GM23338 (cell line): ENCODE data around the gene PELI3. TPM values are rescaled to one million over a fixed set of nuclear protein-coding genes. Genes with fewer than 3 reads are reported as not detected.

Experiments used
- ATAC-seq: fragments of 200-7000 bp; cut with Tn5 transposase; 3 replicates; pipeline ENCODE4 v1.9.1; 2020
- DNase-seq: peaks from one replicate; pipeline ENCODE4 v3.0.0-alpha.2; 2015; ENCODE audit warnings: low spot score
- H2AFZ ChIP-seq: fragments of 200-600 bp; sonication (generic); 2 replicates; pipeline ENCODE4 v1.8.0; 2016; ENCODE audit warnings: antibody characterized with exemption, mild to moderate bottlenecking, moderate library complexity
- H3F3A ChIP-seq: fragments of 200-600 bp; sonication (generic); replicated peaks from 2 replicates; pipeline ENCODE4 v1.8.0; 2017; ENCODE audit warnings: antibody characterized with exemption, mixed run types, low read depth
- H3K27ac ChIP-seq: fragments of 200-600 bp; sonication (generic); 2 replicates; pipeline ENCODE4 v1.6.1; 2016; ENCODE audit warnings: low read depth
- H3K27me3 ChIP-seq: fragments of 200-600 bp; sonication (generic); 2 replicates; pipeline ENCODE4 v1.8.0; 2016; ENCODE audit warnings: mild to moderate bottlenecking, mixed run types, moderate library complexity; ENCODE audit not compliant: insufficient read depth
- H3K36me3 ChIP-seq: fragments of 200-600 bp; sonication (generic); 2 replicates; pipeline ENCODE4 v1.8.0; 2016; ENCODE audit warnings: mild to moderate bottlenecking; ENCODE audit not compliant: insufficient read depth
- H3K4me1 ChIP-seq: fragments of 200-600 bp; sonication (generic); 2 replicates; pipeline ENCODE4 v1.8.0; 2016; ENCODE audit warnings: mild to moderate bottlenecking, moderate library complexity; ENCODE audit not compliant: insufficient read depth
- H3K4me2 ChIP-seq: fragments of 200-600 bp; sonication (generic); 2 replicates; pipeline ENCODE4 v1.7.1; 2017; ENCODE audit warnings: mixed run types
- H3K4me3 ChIP-seq: fragments of 200-600 bp; sonication (generic); 2 replicates; pipeline ENCODE4 v1.6.1; 2016; ENCODE audit warnings: mixed run types
- H3K79me2 ChIP-seq: fragments of 200-600 bp; sonication (generic); replicated peaks from 2 replicates; pipeline ENCODE4 v1.8.0; 2017; ENCODE audit warnings: mild to moderate bottlenecking; ENCODE audit not compliant: insufficient read depth
- H3K9me2 ChIP-seq: fragments of 200-600 bp; sonication (generic); 2 replicates; pipeline ENCODE4 v1.8.0; 2017; ENCODE audit not compliant: insufficient read depth
- H4K20me1 ChIP-seq: fragments of 200-600 bp; sonication (generic); replicated peaks from 2 replicates; pipeline ENCODE4 v1.8.0; 2017; ENCODE audit warnings: mild to moderate bottlenecking; ENCODE audit not compliant: insufficient read depth
- H3K27ac Mint-ChIP-seq: 2 replicates; pipeline ENCODE4 v1.8.0; 2020; ENCODE audit warnings: inconsistent platforms, mild to moderate bottlenecking, moderate library complexity, mixed read lengths
- H3K27me3 Mint-ChIP-seq: 3 replicates; pipeline ENCODE4 v1.8.0; 2022; ENCODE audit warnings: low read depth, mild to moderate bottlenecking, moderate library complexity, mixed read lengths, inconsistent platforms; ENCODE audit not compliant: insufficient read depth, poor library complexity
- H3K36me3 Mint-ChIP-seq: 3 replicates; pipeline ENCODE4 v1.8.0; 2021; ENCODE audit warnings: low read depth, mild to moderate bottlenecking, inconsistent platforms, moderate library complexity, mixed read lengths
- H3K4me1 Mint-ChIP-seq: 3 replicates; pipeline ENCODE4 v1.8.0; 2020; ENCODE audit warnings: mild to moderate bottlenecking, inconsistent platforms, mixed read lengths
- H3K4me3 Mint-ChIP-seq: 3 replicates; pipeline ENCODE4 v1.8.0; 2021; ENCODE audit warnings: moderate library complexity, mild to moderate bottlenecking, inconsistent platforms, mixed read lengths
- H3K9me3 Mint-ChIP-seq: 3 replicates; pipeline ENCODE4 v1.8.0; 2020; ENCODE audit warnings: moderate library complexity, mild to moderate bottlenecking, inconsistent platforms, mixed read lengths
- CREB1 ChIP-seq: fragments of 250-450 bp; sonication (Bioruptor Pico); IDR thresholded peaks from 2 replicates; pipeline ENCODE4 v1.5.0; 2020; ENCODE audit warnings: low read depth, mild to moderate bottlenecking, moderate library complexity
- EZH2 ChIP-seq: fragments of 200-600 bp; sonication (generic); IDR thresholded peaks from one replicate; pipeline ENCODE4 v1.8.0; 2017; ENCODE audit warnings: antibody characterized with exemption, mild to moderate bottlenecking, low read depth; ENCODE audit not compliant: unreplicated experiment
- EZH2phosphoT487 ChIP-seq: fragments of 200-600 bp; sonication (generic); IDR thresholded peaks from one replicate; pipeline ENCODE4 v1.8.1; 2018; ENCODE audit warnings: antibody characterized with exemption; ENCODE audit not compliant: unreplicated experiment
- ZNF114 ChIP-seq: fragments of 250-450 bp; sonication (Bioruptor Pico); IDR thresholded peaks from 2 replicates; pipeline ENCODE4 v1.5.0; 2020; ENCODE audit warnings: mild to moderate bottlenecking, moderate library complexity
- polyA plus RNA-seq: library from polyadenylated mRNA; unstranded; fragments of >200 nt; fragmentation: Nextera tagmentation; extraction: Ambion mirVana; gene quantifications from 2 replicates; pipeline ENCODE4 v1.2.1, GENCODE V29; 2016
- total RNA-seq: library from RNA; depleted of rRNA; stranded (reverse); fragments of >200 nt; shearing (Covaris generic); gene quantifications from 2 replicates; pipeline ENCODE4 v1.2.3, GENCODE V29; 2014
- TF ChIP-seq, protein P1 (sequence below): IDR thresholded peaks from one replicate; pipeline ENCODE4 v1.6.1; 2018; ENCODE audit warnings: antibody characterized with exemption; ENCODE audit not compliant: unreplicated experiment
- TF ChIP-seq, protein P2 (sequence below), 2 experiments: fragments of 200-600 bp in 1 of 2; sonication (generic) in 1 of 2; conservative IDR thresholded peaks; 2 replicates each; pipeline versions ENCODE4 v1.5.1 to v1.6.1; 2016 to 2017; ENCODE audit warnings: antibody characterized with exemption in 2 of 2, low read depth in 2 of 2, mild to moderate bottlenecking in 2 of 2, moderate library complexity in 1 of 2

PELI3 gene
- total and polyA plus RNA-seq, 2 experiments from 2014 or later, result 2.8 to 9.1 TPM

- H4K20me1 ChIP-seq, result peaks cover 6% of the 10 kb centered on the region
- H3K9me2 ChIP-seq, result no peaks in the 10 kb centered on the region
- peak overlapping the region; percentile 95 for H3K4me2 ChIP-seq
- peaks cover 40% of the 10 kb centered on the region for H3K4me1 ChIP-seq
- Mint-ChIP-seq H3K9me3 (no peaks in the 10 kb centered on the region; the same call in 1 of the 3 replicates), H3K27ac (no peak overlapping the region), H3K36me3 (no peaks in the 10 kb centered on the region; the same call in 2 of the 3 replicates), H3K4me1 (peaks cover 42% of the 10 kb centered on the region), H3K4me3 (peak overlapping the region; percentile 74), H3K27me3 (peaks cover 52% of the 10 kb centered on the region)
- peak; percentile 67 for ATAC-seq
- H3F3A ChIP-seq, result 0 out of 2 replicates have a peak, but pooled peaks cover 11% of the 10 kb centered on the region
- TF ChIP-seq ZNF114 (CRISPR knock-in tag), result no peak
- TF ChIP-seq, protein P1, sequence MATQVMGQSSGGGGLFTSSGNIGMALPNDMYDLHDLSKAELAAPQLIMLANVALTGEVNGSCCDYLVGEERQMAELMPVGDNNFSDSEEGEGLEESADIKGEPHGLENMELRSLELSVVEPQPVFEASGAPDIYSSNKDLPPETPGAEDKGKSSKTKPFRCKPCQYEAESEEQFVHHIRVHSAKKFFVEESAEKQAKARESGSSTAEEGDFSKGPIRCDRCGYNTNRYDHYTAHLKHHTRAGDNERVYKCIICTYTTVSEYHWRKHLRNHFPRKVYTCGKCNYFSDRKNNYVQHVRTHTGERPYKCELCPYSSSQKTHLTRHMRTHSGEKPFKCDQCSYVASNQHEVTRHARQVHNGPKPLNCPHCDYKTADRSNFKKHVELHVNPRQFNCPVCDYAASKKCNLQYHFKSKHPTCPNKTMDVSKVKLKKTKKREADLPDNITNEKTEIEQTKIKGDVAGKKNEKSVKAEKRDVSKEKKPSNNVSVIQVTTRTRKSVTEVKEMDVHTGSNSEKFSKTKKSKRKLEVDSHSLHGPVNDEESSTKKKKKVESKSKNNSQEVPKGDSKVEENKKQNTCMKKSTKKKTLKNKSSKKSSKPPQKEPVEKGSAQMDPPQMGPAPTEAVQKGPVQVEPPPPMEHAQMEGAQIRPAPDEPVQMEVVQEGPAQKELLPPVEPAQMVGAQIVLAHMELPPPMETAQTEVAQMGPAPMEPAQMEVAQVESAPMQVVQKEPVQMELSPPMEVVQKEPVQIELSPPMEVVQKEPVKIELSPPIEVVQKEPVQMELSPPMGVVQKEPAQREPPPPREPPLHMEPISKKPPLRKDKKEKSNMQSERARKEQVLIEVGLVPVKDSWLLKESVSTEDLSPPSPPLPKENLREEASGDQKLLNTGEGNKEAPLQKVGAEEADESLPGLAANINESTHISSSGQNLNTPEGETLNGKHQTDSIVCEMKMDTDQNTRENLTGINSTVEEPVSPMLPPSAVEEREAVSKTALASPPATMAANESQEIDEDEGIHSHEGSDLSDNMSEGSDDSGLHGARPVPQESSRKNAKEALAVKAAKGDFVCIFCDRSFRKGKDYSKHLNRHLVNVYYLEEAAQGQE, result peak; percentile 47
- peak overlapping the region; percentile 74 for H3K4me3 ChIP-seq
- H3K36me3 ChIP-seq, result no peaks in the 10 kb centered on the region
- DNase-seq, result peak; percentile 81
- H3K79me2 ChIP-seq, result no peaks in the 10 kb centered on the region
- no peak overlapping the region for H3K27ac ChIP-seq
- no peak overlapping the region for H2AFZ ChIP-seq
- peaks cover 28% of the 10 kb centered on the region for H3K27me3 ChIP-seq
Measured at GRCh38 chr11:66419825-66420224, 46.9 kb upstream of the PELI3 start.

GRCh38 chr11:66420671-66421476 lies 45.8 kb upstream of the PELI3 start, which contains the start of gene NPAS4:
Gene NPAS4 (plus strand): TSS chr11:66421035. CDS start chr11:66421180, 145 bp downstream.
- TF ChIP-seq EZH2, result peak; percentile 29
- TF ChIP-seq, protein P1, result peak; percentile 38
- TF ChIP-seq, protein P2, sequence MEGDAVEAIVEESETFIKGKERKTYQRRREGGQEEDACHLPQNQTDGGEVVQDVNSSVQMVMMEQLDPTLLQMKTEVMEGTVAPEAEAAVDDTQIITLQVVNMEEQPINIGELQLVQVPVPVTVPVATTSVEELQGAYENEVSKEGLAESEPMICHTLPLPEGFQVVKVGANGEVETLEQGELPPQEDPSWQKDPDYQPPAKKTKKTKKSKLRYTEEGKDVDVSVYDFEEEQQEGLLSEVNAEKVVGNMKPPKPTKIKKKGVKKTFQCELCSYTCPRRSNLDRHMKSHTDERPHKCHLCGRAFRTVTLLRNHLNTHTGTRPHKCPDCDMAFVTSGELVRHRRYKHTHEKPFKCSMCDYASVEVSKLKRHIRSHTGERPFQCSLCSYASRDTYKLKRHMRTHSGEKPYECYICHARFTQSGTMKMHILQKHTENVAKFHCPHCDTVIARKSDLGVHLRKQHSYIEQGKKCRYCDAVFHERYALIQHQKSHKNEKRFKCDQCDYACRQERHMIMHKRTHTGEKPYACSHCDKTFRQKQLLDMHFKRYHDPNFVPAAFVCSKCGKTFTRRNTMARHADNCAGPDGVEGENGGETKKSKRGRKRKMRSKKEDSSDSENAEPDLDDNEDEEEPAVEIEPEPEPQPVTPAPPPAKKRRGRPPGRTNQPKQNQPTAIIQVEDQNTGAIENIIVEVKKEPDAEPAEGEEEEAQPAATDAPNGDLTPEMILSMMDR (conservative IDR thresholded peaks at IDR 0.05; ENCODE audit: low read depth in 2 of 2), result no peak
- no peak for TF ChIP-seq EZH2phosphoT487
- peak; percentile 94 for TF ChIP-seq CREB1 (CRISPR knock-in tag)
- Histone ChIP-seq H3K27me3 (peaks cover 28% of the 10 kb centered on the region), H4K20me1 (peaks cover 6% of the 10 kb centered on the region), H3K79me2 (no peaks in the 10 kb centered on the region), H2AFZ (no peak within 1 kb of the TSS), H3F3A (0 out of 2 replicates have a peak, but pooled peaks cover 2% of the 10 kb centered on the region), H3K4me2 (peak within 1 kb of the TSS; percentile 95), H3K27ac (no peak within 1 kb of the TSS), H3K36me3 (no peaks in the 10 kb centered on the region), H3K9me2 (no peaks in the 10 kb centered on the region), H3K4me1 (peaks cover 32% of the 10 kb centered on the region), H3K4me3 (peak within 1 kb of the TSS; percentile 74)
- ATAC-seq (peak; percentile 24), DNase-seq (peak; percentile 74)
- H3K27me3 Mint-ChIP-seq, result peaks cover 50% of the 10 kb centered on the region
- H3K27ac Mint-ChIP-seq, result no peak within 1 kb of the TSS
- H3K36me3 Mint-ChIP-seq, result no peaks in the 10 kb centered on the region; the same call in 2 of the 3 replicates
- peaks cover 35% of the 10 kb centered on the region for H3K4me1 Mint-ChIP-seq
- no peaks in the 10 kb centered on the region; the same call in 1 of the 3 replicates for H3K9me3 Mint-ChIP-seq
- H3K4me3 Mint-ChIP-seq, result peak within 1 kb of the TSS; percentile 74
